Measurements from ENCODE around the gene TRDN.
"Not testable (repeated sequence)": the region's sequence is repeated elsewhere in the genome, so short reads cannot be mapped to it uniquely, and the experiment has no call there.

Gene TRDN

DNA sequence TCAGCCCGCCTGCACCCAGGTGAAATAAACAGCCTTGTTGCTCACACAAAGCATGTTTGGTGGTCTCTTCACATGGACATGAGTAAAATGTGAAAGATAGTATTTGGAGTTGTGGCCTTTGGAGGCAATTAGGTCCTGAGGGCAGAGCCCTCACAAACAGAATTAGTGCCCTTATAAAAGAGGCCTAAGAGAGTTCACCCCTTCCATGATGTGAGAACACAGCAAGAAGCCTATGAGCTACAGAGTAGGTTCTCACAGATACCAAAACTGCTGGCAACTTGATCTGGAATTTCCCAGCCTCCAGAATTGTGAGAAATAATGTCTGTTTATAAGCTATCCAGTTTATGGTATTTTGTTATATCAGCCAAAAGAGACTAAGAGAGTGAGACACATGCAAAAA lies 74.5 kb downstream of the TRDN start:
- no peak for DNase-seq (ENCODE audit: low read depth)

DNA sequence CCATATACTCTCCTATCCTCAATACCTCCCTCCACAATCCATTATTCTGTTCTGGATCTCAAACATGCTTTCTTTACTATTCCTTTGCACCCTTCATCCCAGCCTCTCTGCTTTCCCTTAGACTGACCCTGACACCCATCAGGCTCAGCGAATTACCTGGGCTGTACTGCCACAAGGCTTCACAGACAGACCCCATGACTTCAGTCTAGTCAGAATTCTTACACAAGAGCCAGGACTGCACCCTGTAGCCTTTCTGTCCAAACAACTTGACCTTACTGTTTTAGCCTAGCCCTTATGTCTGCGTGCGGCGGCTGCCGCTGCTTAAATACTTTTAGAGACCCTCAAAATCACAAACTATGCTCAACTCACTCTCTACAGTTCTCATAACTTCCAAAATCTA lies 76.9 kb downstream of the TRDN start:
- DNase-seq (ENCODE audit: low read depth) = not testable (repeated sequence)

DNA sequence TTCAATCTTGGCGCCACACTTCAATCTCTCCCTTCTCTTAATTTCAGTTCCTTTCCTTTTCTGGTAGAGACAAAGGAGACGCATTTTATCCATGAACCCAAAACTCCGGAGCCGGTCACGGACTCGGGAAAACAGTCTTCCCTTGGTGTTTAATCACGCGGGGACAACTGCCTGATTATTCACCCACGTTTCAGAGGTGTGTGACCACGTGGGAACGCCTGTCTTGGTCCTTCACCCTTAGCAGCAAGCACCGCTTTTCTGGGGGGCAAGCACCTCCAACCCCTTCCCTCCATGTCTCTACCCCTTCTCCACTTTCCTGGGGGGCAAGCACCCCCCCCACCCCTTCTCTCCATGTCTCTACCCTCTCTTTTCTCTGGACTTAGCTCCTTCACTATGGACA lies 79.3 kb downstream of the TRDN start:
- DNase-seq (ENCODE audit: low read depth) = not testable (repeated sequence)

DNA sequence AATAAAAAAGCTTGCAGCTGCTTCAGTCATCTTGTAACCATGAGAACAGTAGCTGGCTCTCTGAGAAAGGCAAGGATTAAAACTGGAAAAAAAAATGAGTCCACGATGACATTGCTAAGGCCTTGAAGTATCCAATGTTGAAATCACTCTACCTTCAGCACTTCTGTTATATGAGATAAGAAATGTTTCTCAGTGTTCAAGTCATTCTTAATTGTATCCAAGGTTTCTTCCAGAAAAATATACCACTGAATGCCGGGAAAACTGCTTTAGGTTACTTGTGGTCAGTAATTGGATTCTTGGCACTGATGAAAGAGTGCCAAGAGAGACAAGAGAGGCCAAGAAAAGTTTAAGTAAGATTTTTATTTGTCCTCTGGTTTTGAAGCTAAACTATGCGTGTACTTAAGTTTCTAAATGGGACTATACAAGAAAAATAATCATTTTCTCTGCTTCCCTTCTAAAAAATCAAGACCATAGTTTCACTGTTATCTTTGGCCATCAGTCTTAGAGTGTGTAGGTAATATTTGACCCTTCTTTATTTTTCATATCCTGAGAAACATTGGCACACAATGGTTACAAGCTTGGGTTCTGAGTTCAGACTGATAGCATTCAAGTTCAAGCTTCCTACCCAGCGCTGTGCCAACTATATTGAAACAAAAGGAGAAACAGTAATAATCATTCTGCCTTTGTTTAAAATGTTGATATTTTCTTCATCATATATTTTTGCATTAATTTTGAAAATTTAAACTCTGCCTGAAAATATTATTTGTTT lies 84.6 kb downstream of the TRDN start:
- DNase-seq (ENCODE audit: low read depth) = no peak

DNA sequence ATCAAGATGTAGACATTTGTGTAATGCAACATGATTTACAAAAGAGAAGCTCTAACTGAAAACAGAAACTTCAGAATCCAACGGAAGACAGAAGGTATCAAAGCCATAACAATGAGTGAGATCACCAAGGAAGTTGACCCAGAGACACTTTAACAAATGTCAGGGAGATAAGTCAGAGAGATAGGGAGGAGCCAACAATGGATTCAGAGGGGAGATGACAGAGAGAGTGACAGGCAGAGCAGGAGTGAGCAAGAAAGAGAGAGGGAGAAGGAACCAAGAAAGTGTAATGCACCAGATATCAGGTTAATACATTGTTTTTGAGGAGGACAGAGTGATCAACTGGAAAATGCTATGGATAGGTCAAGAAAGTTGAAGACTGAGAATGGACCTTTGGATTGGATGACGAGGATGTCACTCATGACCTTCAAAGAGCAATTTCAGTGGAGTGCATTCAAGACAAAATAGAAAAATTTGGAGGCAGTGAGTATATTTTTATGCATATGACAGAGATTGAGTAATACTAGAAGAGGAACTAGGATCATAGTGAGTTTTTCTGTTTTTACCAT lies 86.6 kb downstream of the TRDN start:
- no peak for DNase-seq (ENCODE audit: low read depth)

DNA sequence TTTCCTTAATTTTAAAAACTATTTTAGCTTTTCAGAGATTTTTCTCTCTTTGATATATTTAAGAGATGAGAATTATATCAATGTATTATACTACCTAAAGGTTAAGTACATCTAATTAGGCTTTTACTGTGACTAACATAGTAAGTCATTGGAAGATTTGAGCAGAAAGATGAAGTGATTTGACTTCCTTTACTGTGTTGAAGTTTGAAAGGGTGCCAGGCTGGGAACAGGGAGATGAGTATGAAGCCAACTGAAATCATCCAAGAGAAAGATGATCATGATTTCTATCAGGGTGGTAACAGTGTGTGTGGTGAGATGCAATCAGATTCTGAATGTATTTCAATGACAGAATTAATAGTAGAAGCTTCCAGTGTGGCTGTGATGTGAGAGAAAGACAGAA lies 87.3 kb downstream of the TRDN start:
- no peak for DNase-seq (ENCODE audit: low read depth)

DNA sequence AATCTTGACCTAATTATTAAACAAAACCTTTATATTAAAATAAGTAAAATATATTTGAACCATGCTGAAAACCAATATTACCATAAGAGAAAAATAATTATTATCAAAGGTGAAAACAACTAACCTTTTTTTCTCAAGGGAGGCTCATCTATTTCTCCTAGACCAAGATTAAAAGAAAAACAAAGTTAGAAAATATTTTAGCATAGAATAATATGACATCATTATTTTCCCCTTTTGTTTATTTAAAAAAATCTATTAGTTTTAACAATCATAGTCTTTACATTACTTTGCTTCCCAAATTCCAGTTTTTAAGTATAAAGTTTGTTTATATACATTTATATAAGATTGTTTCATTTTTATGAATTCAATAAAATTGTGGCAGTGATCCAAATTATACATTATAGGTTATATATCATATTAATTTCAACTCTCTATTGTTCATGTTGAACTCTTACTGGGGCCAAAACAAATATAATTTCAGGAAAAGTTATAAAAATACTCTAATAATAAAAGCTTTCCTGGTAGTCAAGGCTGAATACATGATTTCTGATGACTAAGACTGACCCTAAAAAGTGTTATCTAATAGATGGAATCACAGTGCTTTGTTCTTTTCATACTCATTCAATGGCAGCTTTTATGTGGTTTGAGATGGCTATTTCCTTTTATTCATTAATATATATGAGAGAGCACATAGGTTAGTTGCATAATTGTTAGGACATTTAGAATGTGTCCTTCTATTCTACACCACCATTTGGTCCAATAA lies 89.4 kb downstream of the TRDN start:
- DNase-seq (ENCODE audit: low read depth) = no peak

DNA sequence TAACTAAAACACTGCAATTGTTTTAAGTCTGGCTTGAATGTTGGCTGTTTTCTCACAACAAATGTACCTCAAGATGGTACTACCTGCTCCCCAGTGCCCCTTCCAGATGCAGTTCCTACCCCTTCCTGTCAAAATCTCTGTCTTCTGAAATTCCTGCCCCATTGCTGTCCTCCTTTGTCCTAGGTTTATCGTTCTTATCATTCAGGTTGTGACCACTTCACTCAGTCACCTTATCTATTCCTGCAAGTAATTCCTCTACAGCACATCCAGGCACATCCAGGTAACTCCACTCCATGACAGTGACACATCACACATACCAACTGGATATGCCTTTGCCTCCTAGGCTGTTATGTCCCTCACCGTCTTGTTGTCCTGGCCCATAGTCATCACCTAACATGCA lies 90.2 kb downstream of the TRDN start:
- no peak for DNase-seq (ENCODE audit: low read depth)

DNA sequence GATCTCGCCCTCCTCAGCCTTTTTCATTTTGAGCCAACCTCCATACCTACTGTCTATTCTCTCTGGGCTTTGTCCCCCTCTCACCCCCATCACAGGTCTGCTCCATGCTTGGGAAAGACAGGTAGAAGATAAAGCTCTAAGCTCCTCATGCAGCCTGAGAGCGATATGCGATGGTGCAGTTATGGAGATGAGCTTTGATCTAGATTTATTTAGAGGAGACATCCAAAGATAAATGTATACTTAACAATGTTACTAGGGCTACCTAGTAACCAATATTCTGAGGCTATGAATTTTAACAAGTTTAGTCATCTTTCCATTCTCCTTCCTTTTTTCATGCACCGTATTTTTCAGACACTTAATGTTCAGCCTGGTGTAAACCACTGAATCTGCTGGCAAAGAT lies 95.3 kb downstream of the TRDN start:
- no peak for DNase-seq (ENCODE audit: low read depth)

DNA sequence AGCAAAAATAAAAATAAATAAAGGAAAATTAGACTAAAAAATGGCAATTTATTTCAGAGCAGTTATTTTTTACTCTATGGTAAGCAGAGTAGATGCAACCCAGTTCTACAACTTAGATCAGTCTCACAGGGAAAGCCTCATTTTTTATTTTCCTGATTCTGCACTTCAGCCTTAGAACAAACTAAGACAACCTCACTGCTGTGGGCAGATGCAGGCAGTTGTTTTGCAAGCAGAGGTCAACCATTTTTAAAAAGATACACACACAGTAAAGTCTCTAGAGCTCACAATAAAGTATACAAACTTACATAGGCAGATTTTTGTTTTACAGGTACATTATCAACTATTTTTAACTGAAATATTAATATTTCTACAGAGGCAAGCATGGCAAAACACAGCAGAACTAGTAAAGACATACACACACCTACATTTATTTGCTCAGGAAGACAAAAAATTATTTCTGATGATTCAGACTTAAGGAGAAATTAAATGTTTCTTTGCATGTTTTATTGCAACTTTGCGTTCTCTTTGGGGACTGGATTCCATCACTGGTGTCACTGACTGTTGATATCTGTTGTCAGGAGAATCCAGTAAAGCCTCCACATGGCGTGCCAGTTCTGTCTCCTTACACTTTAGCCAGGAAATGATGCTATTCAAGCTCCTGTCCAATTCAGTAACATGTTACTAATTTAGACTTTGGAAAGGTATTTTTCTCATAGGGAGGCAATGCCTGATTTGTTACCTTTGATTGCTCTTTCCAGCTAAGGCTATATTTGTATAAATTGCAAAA lies 102.7 kb downstream of the TRDN start:
- DNase-seq (ENCODE audit: low read depth) = no peak

DNA sequence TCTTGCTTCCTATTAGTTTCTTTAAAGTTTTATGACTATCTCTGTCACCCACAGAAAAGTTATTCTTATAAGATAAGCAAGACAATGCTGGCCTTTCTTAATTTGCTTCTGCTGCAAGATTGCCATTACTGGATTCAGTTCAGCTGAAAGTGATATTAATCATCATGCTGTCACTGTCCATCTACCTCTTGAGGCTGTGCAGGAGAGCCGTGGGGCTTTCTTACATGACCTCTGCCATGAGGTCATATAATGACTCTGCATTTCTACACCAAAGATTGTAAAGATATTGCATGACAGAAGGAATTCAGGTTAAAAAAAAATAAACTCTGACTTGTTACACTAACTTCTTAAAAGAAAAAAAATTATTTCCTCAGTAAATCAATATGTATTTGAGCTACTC lies 106.9 kb downstream of the TRDN start:
- DNase-seq (ENCODE audit: low read depth) = no peak

DNA sequence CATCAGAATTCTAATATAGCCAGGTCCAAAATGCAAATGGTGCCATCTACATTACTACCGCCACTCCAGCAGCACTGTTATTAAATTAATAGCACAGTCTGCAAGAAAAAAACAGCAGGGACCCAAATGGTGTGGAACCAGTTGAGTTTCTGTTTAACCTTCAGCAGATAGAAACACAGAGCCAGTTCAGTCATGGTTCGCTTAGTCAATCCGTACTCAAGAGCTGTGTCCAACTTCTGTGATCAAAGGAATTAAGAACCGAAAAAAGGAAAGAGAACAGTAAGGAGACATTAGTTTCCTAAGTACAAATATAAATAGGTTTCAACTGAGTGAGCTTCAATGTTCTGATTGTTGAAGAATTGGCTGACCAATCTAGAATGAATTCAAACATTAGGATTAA lies 107.7 kb downstream of the TRDN start:
- DNase-seq (ENCODE audit: low read depth) = no peak

DNA sequence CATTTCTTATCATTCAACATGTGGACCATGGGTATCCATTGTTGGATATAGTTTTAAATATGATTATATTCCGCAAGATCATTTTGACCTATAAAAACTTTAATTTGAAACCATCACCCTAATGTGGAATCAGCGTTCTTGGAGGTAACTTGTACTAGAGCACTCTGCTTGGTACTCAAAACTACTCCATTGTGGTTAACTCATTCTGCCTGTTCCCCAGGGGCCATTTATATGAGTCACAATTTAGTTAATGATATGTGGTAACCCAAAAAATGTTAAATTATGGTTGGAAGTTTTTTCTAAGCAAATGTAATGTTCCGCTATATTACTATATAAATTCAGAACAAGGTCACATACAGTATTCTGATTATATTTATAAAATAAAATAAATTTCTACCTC lies 109.3 kb downstream of the TRDN start:
- no peak for DNase-seq (ENCODE audit: low read depth)

DNA sequence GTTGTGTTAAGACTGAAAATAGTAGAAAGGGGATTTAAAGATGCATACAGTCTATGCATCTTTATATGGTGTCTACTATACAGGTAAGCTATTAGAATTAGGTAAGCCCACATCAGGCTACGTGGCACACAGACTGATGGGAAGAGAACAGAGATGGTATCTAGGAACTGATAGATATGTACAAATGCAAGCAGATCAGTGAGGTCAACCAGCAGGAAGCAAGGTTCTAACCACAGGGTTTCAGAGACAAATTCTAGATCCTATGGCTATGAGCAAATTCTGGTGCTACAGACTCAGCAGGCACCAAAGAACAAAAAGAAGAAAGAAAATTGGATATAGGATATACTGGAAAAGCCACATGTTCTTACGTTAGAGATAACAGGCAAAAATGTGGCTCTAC lies 110.6 kb downstream of the TRDN start:
- no peak for DNase-seq (ENCODE audit: low read depth)

DNA sequence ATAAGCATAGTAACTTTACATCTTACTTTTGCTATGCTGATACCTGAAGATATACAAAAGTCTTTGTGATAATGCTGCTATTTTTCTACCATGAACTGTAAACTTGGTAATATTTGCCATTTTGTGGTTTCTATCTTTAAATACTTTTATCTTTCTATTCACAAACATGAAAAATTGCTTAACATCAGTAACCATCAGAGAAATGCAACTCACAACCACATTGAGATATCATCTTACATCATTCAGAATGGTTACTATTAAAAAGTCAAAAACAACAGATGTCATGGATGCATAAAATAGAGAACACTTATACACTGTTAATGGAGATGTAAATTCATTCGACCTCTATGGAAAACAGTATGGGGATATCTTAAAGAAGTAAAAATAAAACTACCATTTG lies 112.0 kb downstream of the TRDN start:
- DNase-seq (ENCODE audit: low read depth) = no peak

DNA sequence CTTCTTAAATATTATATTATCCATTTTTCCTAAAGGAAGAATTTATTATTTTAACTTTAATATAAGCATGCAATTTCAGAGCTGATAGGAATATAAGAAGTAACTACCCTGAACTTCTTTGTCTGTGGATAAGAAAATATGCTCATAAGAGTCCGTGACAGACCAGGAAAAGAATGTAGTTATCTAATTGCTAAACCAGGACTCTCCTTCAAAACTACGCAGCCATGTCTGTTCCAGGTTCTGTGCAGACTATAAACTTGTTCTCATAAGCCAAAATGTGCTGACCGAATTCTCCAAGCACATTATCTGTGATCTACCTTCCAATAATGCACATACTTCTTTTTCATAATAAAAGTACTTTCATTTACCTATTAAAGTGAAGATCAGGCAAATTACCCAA lies 116.5 kb downstream of the TRDN start:
- no peak for DNase-seq (ENCODE audit: low read depth)

DNA sequence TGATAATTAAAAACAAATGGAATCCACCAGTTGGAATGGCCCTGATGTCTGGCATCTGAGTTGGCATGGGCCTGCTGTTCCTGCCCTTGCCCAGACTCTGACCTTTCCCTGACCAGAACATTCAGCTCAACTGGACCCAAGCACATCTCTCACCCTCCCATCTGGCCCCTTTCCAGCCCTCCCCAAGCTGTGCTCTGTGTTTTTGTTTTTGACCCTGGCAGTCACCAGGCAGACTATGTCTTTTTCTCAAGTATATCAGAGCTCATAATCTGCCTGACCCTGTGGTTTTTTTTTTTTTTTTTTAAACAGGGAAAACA lies 117.6 kb downstream of the TRDN start:
- DNase-seq (ENCODE audit: low read depth) = no peak

DNA sequence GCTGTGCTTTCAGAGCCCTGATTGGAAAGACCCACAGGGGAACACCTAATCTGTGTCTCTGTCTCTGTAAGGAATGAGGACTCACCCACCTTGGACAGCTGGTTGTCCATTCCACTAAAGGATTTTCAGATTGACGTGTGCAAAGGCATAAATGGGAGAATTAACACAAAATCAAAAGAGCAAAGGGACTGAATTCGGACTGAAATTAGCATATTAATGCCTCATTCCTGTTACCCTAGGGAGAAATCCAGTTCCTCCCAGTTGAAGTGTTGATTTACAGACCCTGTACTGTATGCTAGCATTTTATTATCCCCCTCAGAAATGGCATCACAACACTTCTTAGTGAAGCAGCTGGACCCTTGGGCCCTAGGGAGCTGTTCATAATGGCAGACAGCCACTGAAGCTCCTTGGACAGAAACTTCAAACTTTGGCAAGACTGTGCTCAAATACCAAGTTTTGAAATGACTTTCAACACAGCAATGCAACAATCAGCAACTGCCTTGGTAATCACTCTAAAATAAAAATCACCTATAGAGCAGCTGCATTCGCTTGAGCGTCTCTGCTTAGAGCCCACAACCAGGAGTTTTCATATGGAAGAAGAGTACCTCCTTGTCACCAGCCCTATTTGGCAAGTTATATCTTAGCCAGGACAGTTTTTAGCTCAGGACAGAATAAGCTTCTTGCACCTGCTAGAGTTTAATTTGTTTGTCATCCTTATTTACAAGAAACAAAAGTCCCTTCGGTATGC lies 118.1 kb downstream of the TRDN start:
- DNase-seq (ENCODE audit: low read depth) = no peak

DNA sequence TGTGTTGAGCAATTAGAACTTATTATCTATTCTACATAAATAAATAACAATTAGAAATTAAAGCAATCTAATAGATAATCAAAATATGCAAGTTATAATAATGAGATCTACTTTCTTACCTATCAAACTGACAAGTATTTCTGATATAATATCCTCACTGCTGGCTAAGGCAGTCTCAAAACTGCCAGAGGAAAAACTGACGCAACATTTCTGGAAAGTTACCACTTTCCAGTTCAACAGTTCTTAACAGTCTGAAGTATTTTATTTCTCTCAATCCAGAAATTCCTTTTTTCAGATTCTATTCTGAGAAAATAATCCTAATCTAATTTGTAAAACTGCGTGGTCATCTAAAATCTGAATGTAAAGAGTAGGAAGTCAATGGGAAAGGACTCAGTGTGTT lies 121.0 kb downstream of the TRDN start:
- no peak for DNase-seq (ENCODE audit: low read depth)

DNA sequence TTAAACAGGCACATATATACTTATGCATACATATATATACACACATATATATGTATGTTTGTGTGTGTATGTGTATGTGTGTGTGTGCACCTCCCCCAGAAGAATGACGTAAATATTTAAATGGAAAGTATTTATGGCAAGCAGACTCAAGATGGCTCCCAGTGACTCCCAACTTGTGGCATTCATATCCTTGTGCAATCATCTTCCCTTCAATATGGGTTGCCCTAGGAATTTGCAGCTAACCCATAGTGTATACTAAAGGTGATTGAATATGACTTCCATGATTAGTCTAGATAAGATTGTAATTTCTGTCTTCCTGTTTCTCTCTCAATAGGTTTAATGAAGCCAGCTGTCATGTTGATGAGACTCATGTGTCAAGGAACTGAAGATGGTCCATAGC lies 127.6 kb downstream of the TRDN start:
- DNase-seq (ENCODE audit: low read depth) = no peak

DNA sequence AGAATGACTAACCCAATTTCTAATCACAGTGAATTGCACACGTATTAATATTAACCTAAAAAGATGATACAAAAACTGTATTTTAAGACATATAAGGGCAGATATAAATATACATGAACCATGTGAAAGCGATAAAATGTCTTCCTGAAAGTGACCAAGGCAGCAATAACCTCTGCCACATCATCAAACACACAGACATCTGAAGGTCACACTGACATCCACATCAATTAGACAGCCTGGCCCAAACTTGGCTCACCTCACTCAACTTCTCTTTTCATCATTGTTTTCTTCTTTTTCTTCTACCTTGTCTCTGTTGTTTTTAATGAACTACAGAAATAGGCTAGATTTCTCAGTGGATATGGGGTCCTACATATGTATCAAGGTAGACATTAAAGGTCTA lies 128.5 kb downstream of the TRDN start:
- DNase-seq (ENCODE audit: low read depth) = no peak

DNA sequence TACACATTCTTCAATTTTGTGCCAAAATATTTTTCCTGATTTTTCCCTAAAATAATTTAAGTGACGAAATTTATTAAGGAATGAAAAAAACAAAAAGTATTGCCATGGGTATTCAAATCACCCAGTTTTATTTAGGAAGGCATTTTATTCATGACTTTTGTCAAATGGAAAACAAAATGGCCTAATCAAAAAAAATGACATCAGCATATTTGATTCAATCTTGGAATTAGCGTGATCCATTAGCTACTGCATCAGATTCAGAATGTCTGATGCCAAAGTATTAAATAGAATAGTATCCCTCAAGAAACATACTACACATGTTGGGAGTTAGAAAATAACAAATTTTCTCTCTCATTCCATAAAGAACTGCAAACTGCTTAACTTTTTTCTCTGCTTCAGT lies 129.2 kb downstream of the TRDN start:
- DNase-seq (ENCODE audit: low read depth) = no peak
